ENCODE measurements around the gene KANK4. TPM values are rescaled to one million over a fixed set of nuclear protein-coding genes. Genes with fewer than 3 reads are reported as not detected.

The KANK4 gene
- total RNA-seq, 1 experiment from 2014 or later = 21.5 TPM

- ChIA-PET POLR2A (no interaction called here), CTCF (no interaction called here)
- H3K9me3 Mint-ChIP-seq (ENCODE audit: unreplicated experiment) = no peaks in the 10 kb centered on the region
- TF ChIP-seq CTCF (IDR thresholded peaks at IDR 0.05; ENCODE audit: insufficient read depth in 1 of 2, low read depth in 1 of 2, low read length in 1 of 2, severe bottlenecking in 1 of 2, unreplicated experiment in 1 of 2) = no peak
- Histone ChIP-seq H3K36me3 (ENCODE audit: control insufficient read depth, insufficient read depth, low read length) (no peaks in the 10 kb centered on the region), H3K9me3 (no peaks in the 10 kb centered on the region), H3K4me3 (ENCODE audit: low read depth, low read length) (no peak overlapping the region), H3K4me1 (peaks cover 26% of the 10 kb centered on the region), H3K27me3 (replicated peaks; ENCODE audit: control insufficient read depth, insufficient read depth, low read length) (no peaks in the 10 kb centered on the region)
- DNase-seq = no peak
- H3K27me3 Mint-ChIP-seq (ENCODE audit: insufficient read depth, unreplicated experiment) = no peaks in the 10 kb centered on the region
- H3K4me1 Mint-ChIP-seq (ENCODE audit: low read depth, unreplicated experiment) = peaks cover 15% of the 10 kb centered on the region
- H3K27ac Mint-ChIP-seq (ENCODE audit: unreplicated experiment) = no peak overlapping the region
- peaks cover 11% of the 10 kb centered on the region for H3K36me3 Mint-ChIP-seq (ENCODE audit: insufficient read depth, unreplicated experiment)
- intact Hi-C loops (cut with micrococcal nuclease; ENCODE audit: unreplicated experiment) = no loop called here
- no peak overlapping the region for H3K4me3 Mint-ChIP-seq (ENCODE audit: unreplicated experiment)
- no TSS peak for BruUV-seq (replicated peaks)
These were observed 91.7 kb downstream of the KANK4 start for GRCh38 chr1:62227496-62227895.

GRCh38 chr1:62224182-62224581, 95.1 kb downstream of the KANK4 start:
- Mint-ChIP-seq H3K4me1 (ENCODE audit: low read depth, unreplicated experiment) (no peaks in the 10 kb centered on the region), H3K9me3 (ENCODE audit: unreplicated experiment) (no peaks in the 10 kb centered on the region), H3K36me3 (ENCODE audit: insufficient read depth, unreplicated experiment) (no peaks in the 10 kb centered on the region), H3K4me3 (ENCODE audit: unreplicated experiment) (no peak overlapping the region), H3K27me3 (ENCODE audit: insufficient read depth, unreplicated experiment) (no peaks in the 10 kb centered on the region), H3K27ac (ENCODE audit: unreplicated experiment) (no peak overlapping the region)
- ChIA-PET CTCF (no interaction called here), POLR2A (no interaction called here)
- H3K36me3 ChIP-seq (ENCODE audit: control insufficient read depth, insufficient read depth, low read length) = no peaks in the 10 kb centered on the region
- no peak for TF ChIP-seq CTCF (IDR thresholded peaks at IDR 0.05; ENCODE audit: insufficient read depth in 1 of 2, low read depth in 1 of 2, low read length in 1 of 2, severe bottlenecking in 1 of 2, unreplicated experiment in 1 of 2)
- intact Hi-C loops (cut with micrococcal nuclease; ENCODE audit: unreplicated experiment) = no loop called here
- H3K9me3 ChIP-seq = no peaks in the 10 kb centered on the region
- no peaks in the 10 kb centered on the region for H3K27me3 ChIP-seq (replicated peaks; ENCODE audit: control insufficient read depth, insufficient read depth, low read length)
- BruUV-seq (replicated peaks) = no TSS peak
- DNase-seq = no peak
- H3K4me1 ChIP-seq = peaks cover 9% of the 10 kb centered on the region
- no peak overlapping the region for H3K4me3 ChIP-seq (ENCODE audit: low read depth, low read length)

GRCh38 chr1:62222321-62222720, 96.9 kb downstream of the KANK4 start:
- Mint-ChIP-seq H3K27me3 (ENCODE audit: insufficient read depth, unreplicated experiment) (no peaks in the 10 kb centered on the region), H3K36me3 (ENCODE audit: insufficient read depth, unreplicated experiment) (no peaks in the 10 kb centered on the region), H3K27ac (ENCODE audit: unreplicated experiment) (no peak overlapping the region), H3K9me3 (ENCODE audit: unreplicated experiment) (no peaks in the 10 kb centered on the region), H3K4me1 (ENCODE audit: low read depth, unreplicated experiment) (no peaks in the 10 kb centered on the region), H3K4me3 (ENCODE audit: unreplicated experiment) (no peak overlapping the region)
- Histone ChIP-seq H3K27me3 (replicated peaks; ENCODE audit: control insufficient read depth, insufficient read depth, low read length) (no peaks in the 10 kb centered on the region), H3K36me3 (ENCODE audit: control insufficient read depth, insufficient read depth, low read length) (no peaks in the 10 kb centered on the region), H3K4me1 (no peaks in the 10 kb centered on the region), H3K4me3 (ENCODE audit: low read depth, low read length) (no peak overlapping the region), H3K9me3 (no peaks in the 10 kb centered on the region)
- no peak for TF ChIP-seq CTCF (IDR thresholded peaks at IDR 0.05; ENCODE audit: insufficient read depth in 1 of 2, low read depth in 1 of 2, low read length in 1 of 2, severe bottlenecking in 1 of 2, unreplicated experiment in 1 of 2)
- ChIA-PET CTCF (no interaction called here), POLR2A (no interaction called here)
- intact Hi-C loops (cut with micrococcal nuclease; ENCODE audit: unreplicated experiment) = no loop called here
- DNase-seq = no peak
- BruUV-seq (replicated peaks) = no TSS peak
